ENCODE measurements around the gene WIF1. TPM values are rescaled to one million over a fixed set of nuclear protein-coding genes. Genes with fewer than 3 reads are reported as not detected.

The WIF1 gene
- total RNA-seq, 2 experiments from 2014 or later = not detected

DNA sequence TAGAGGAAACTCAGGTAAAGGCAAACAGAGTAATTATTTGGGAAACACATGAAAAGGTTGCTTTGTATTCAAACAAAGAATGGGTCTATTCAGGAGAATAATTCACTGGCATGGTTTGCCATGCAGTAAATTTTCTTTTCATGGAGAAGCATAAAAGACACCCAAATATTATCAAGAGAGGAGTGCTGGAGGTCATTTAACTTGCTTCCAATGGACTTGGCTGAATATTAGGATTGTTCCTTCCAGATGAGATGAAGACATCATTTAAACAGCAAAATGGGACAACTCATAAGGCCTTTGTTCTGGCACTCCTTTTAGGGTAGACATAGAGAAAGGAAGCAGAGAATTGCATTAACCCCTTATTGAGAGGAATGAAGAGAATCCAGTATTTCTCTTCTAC, 38.7 kb downstream of the WIF1 start:
- Histone ChIP-seq H4K20me1 (ENCODE audit: insufficient read depth, low read length) (no peaks in the 10 kb centered on the region), H3K9me3 (ENCODE audit: low read length) (no peaks in the 10 kb centered on the region), H3K9me2 (ENCODE audit: insufficient read depth, low read length) (no peaks in the 10 kb centered on the region), H3K36me3 (ENCODE audit: insufficient read depth, low read length) (no peaks in the 10 kb centered on the region), H3K27ac (ENCODE audit: low read depth, low read length, poor library complexity, severe bottlenecking) (no peak overlapping the region), H3K4me1 (ENCODE audit: insufficient read depth, low read length, poor library complexity, severe bottlenecking) (no peaks in the 10 kb centered on the region), H3K79me2 (ENCODE audit: insufficient read depth, low read depth, low read length) (no peaks in the 10 kb centered on the region), H3K4me2 (ENCODE audit: low read length) (no peak overlapping the region), H3K4me3 (ENCODE audit: low read depth, low read length, poor library complexity, severe bottlenecking) (no peak overlapping the region), H2AFZ (ENCODE audit: low read length) (no peak overlapping the region)
- CTCF ChIA-PET (ENCODE audit: unreplicated experiment) = no interaction called here
- TF ChIP-seq, protein P1, sequence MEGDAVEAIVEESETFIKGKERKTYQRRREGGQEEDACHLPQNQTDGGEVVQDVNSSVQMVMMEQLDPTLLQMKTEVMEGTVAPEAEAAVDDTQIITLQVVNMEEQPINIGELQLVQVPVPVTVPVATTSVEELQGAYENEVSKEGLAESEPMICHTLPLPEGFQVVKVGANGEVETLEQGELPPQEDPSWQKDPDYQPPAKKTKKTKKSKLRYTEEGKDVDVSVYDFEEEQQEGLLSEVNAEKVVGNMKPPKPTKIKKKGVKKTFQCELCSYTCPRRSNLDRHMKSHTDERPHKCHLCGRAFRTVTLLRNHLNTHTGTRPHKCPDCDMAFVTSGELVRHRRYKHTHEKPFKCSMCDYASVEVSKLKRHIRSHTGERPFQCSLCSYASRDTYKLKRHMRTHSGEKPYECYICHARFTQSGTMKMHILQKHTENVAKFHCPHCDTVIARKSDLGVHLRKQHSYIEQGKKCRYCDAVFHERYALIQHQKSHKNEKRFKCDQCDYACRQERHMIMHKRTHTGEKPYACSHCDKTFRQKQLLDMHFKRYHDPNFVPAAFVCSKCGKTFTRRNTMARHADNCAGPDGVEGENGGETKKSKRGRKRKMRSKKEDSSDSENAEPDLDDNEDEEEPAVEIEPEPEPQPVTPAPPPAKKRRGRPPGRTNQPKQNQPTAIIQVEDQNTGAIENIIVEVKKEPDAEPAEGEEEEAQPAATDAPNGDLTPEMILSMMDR (conservative IDR thresholded peaks at IDR 0.05; ENCODE audit: low read length) = no peak
- no peak for TF ChIP-seq EZH2phosphoT487 (IDR thresholded peaks at IDR 0.05; ENCODE audit: borderline replicate concordance, low read depth, low read length)
- intact Hi-C loops (cut with micrococcal nuclease; ENCODE audit: unreplicated experiment) = no loop called here
- POLR2A ChIA-PET = interaction anchor here (0.8 kb wide), 1 partner anchor 37 kb away, joined by 3 read pairs; no protein-coding TSS in a partner anchor
- no peak for DNase-seq (ENCODE audit: low spot score)
- no TSS peak for BruUV-seq (replicated peaks)

DNA sequence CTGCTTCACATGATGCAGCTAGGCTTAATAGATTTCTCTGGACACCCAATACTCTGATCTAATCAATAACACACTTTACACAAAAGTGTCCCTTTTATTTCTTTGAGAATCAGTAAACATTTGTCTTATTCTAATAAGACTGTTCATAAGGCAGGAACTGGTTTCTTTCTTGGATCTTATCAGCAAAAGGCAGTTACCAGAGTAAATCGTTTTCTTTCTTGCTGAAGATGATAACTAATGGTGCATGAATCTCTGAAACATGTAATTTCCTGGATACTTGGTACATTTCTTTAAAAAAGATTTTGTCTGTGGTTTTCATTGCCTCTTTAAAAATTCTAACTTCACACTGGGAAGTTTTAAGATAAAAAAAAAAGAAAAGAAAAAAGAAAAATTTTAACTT, 39.6 kb downstream of the WIF1 start:
- no peaks in the 10 kb centered on the region for H3K4me1 ChIP-seq (ENCODE audit: insufficient read depth, low read length, poor library complexity, severe bottlenecking)
- no TSS peak for BruUV-seq (replicated peaks)
- H3K36me3 ChIP-seq (ENCODE audit: insufficient read depth, low read length) = no peaks in the 10 kb centered on the region
- no peak for TF ChIP-seq EZH2phosphoT487 (IDR thresholded peaks at IDR 0.05; ENCODE audit: borderline replicate concordance, low read depth, low read length)
- TF ChIP-seq, protein P1 (conservative IDR thresholded peaks at IDR 0.05; ENCODE audit: low read length) = no peak
- no peaks in the 10 kb centered on the region for H3K9me2 ChIP-seq (ENCODE audit: insufficient read depth, low read length)
- no peak overlapping the region for H3K4me3 ChIP-seq (ENCODE audit: low read depth, low read length, poor library complexity, severe bottlenecking)
- DNase-seq (ENCODE audit: low spot score) = no peak
- H3K27ac ChIP-seq (ENCODE audit: low read depth, low read length, poor library complexity, severe bottlenecking) = no peak overlapping the region
- no peaks in the 10 kb centered on the region for H3K79me2 ChIP-seq (ENCODE audit: insufficient read depth, low read depth, low read length)
- intact Hi-C loops (cut with micrococcal nuclease; ENCODE audit: unreplicated experiment) = no loop called here
- ChIA-PET CTCF (ENCODE audit: unreplicated experiment) (no interaction called here), POLR2A (interaction anchor here (0.6 kb wide), 1 partner anchor 161 kb away, joined by 4 read pairs; no protein-coding TSS in a partner anchor)
- no peak overlapping the region for H2AFZ ChIP-seq (ENCODE audit: low read length)
- no peak overlapping the region for H3K4me2 ChIP-seq (ENCODE audit: low read length)
- no peaks in the 10 kb centered on the region for H4K20me1 ChIP-seq (ENCODE audit: insufficient read depth, low read length)
- no peaks in the 10 kb centered on the region for H3K9me3 ChIP-seq (ENCODE audit: low read length)

DNA sequence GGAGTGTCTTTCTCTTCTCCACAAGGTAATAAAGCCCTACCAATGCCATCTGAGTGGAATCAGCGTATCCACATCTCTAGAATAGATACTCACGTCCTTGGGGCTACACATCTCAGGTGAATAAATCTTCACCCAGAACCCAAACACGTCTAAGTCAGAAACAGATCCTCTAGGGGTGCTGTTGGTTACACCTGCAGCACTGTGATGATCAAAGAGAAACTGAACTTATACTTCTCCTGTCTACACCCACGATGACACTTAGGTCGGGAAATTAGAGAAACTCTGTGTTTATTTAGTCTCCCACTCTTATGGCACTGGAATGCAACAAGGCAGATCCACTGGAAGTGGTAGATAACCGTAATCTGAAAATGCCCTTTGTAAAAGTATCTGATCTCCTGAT, 46.2 kb downstream of the WIF1 start:
- H4K20me1 ChIP-seq (ENCODE audit: insufficient read depth, low read length) = no peaks in the 10 kb centered on the region
- no peaks in the 10 kb centered on the region for H3K9me2 ChIP-seq (ENCODE audit: insufficient read depth, low read length)
- intact Hi-C loops (cut with micrococcal nuclease; ENCODE audit: unreplicated experiment) = no loop called here
- H2AFZ ChIP-seq (ENCODE audit: low read length) = no peak overlapping the region
- DNase-seq (ENCODE audit: low spot score) = peak; percentile 4
- POLR2A ChIA-PET = no interaction called here
- no peak overlapping the region for H3K27ac ChIP-seq (ENCODE audit: low read depth, low read length, poor library complexity, severe bottlenecking)
- H3K4me1 ChIP-seq (ENCODE audit: insufficient read depth, low read length, poor library complexity, severe bottlenecking) = no peaks in the 10 kb centered on the region
- no peak for TF ChIP-seq EZH2phosphoT487 (IDR thresholded peaks at IDR 0.05; ENCODE audit: borderline replicate concordance, low read depth, low read length)
- TF ChIP-seq, protein P1 (conservative IDR thresholded peaks at IDR 0.05; ENCODE audit: low read length) = peak; percentile 32; the same call in 1 of the 2 replicates
- no peak overlapping the region for H3K4me3 ChIP-seq (ENCODE audit: low read depth, low read length, poor library complexity, severe bottlenecking)
- H3K36me3 ChIP-seq (ENCODE audit: insufficient read depth, low read length) = no peaks in the 10 kb centered on the region
- CTCF ChIA-PET (ENCODE audit: unreplicated experiment) = no interaction called here
- no TSS peak for BruUV-seq (replicated peaks)
- H3K4me2 ChIP-seq (ENCODE audit: low read length) = no peak overlapping the region
- no peaks in the 10 kb centered on the region for H3K79me2 ChIP-seq (ENCODE audit: insufficient read depth, low read depth, low read length)
- H3K9me3 ChIP-seq (ENCODE audit: low read length) = no peaks in the 10 kb centered on the region
